WTC11 (cell line): ENCODE data around the gene YBX2.

Experiments
- ATF3 ChIP-seq: sonication (generic); formaldehyde crosslinking; conservative IDR thresholded peaks from 2 replicates; pipeline ENCODE4 v1.8.1; 2022; ENCODE audit warnings: mild to moderate bottlenecking, missing genetic modification reagents
- CBFB ChIP-seq: sonication (generic); formaldehyde crosslinking; IDR thresholded peaks from 2 replicates; pipeline ENCODE4 v1.8.1; 2022; ENCODE audit warnings: mild to moderate bottlenecking, low read depth, missing genetic modification reagents
- CTCF ChIP-seq: fragments of 200-600 bp; IDR thresholded peaks from 2 replicates; pipeline ENCODE4 v1.8.0; 2022; ENCODE audit warnings: antibody characterized with exemption
- JUN ChIP-seq: sonication (generic); formaldehyde crosslinking; IDR thresholded peaks from 2 replicates; pipeline ENCODE4 v1.8.0; 2023; ENCODE audit warnings: mild to moderate bottlenecking, missing genetic modification reagents
- NR1H2 ChIP-seq: sonication (generic); formaldehyde crosslinking; IDR thresholded peaks from 2 replicates; pipeline ENCODE4 v1.9.0; 2021; ENCODE audit warnings: mild to moderate bottlenecking, moderate library complexity, missing genetic modification reagents
- NR3C1 ChIP-seq: sonication (generic); formaldehyde crosslinking; conservative IDR thresholded peaks from 2 replicates; pipeline ENCODE4 v1.8.1; 2023; ENCODE audit warnings: low read depth, mild to moderate bottlenecking, missing genetic modification reagents
- SP1 ChIP-seq: sonication (generic); formaldehyde crosslinking; conservative IDR thresholded peaks from 2 replicates; pipeline ENCODE4 v1.8.1; 2022; ENCODE audit warnings: missing genetic modification reagents

- no peak for TF ChIP-seq CTCF
- no peak for TF ChIP-seq NR3C1 (CRISPR knock-in tag)
- no peak for TF ChIP-seq NR1H2
- TF ChIP-seq JUN: no peak
- no peak for TF ChIP-seq ATF3
- no peak for TF ChIP-seq SP1 (CRISPR knock-in tag)
- no peak for TF ChIP-seq CBFB (CRISPR knock-in tag)
Measured at GRCh38 chr17:7259555-7259889, 34.9 kb downstream of the YBX2 start.
